HPDE6-E6E7 (cell line): Measurements from ENCODE around the gene GJA1.
"Not testable (repeated sequence)": the region's sequence is repeated elsewhere in the genome, so short reads cannot be mapped to it uniquely, and the experiment has no call there.

Source experiments
- DNase-seq: peaks from one replicate; pipeline ENCODE4 v3.0.0; 2011; ENCODE audit warnings: missing footprints; ENCODE audit errors: extremely low spot score

The GJA1 gene

GRCh38 chr6:121436960-121437850, 1.8 kb downstream of the GJA1 start:
- peak; percentile 15 for DNase-seq

DNA sequence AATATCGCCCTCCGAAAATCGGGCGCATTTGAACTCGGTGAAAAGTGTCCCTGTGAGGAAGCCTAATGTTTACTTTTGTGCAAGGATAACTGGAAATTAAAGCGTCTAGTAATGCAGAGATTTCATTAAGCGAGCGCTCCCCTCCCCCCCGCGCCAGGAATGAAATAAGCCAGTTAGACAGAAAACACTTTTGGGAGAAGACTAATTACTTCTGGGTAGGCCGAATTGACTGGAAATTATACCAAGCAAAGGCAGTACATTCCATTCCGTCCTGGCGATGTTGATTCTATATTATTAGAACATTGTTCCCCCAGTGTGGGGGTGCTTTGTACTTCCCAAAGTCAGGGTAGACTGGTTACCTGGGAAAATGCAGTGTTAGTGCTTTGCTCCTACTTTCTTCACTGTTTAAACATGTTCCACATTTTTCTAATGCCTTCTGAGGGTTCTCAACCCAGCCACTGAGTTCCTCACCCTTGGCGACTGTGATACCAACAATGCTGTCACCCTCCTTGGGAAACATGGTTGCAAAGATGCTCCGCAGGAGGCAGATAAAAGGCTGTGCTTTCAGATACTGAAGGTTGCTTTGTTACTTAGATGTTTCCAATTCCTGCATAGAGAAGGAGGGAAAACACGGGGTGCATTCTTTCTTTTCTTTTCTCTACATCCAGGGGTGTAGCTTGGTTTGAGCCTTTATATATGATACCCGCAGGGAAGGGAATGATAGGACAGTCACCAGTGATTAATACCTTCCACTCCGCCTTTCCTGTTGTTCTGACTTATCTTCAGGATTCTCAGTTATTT, 2.6 kb downstream of the GJA1 start:
- DNase-seq = peak; percentile 49

- no peak for DNase-seq
Measured at GRCh38 chr6:121438869-121439268, 3.4 kb downstream of the GJA1 start.

GRCh38 chr6:121439475-121439874, 4.0 kb downstream of the GJA1 start:
- no peak for DNase-seq

GRCh38 chr6:121439926-121440325, 4.5 kb downstream of the GJA1 start:
- no peak for DNase-seq

- DNase-seq = no peak
Measured at GRCh38 chr6:121441477-121441876, 6.0 kb downstream of the GJA1 start.

DNA sequence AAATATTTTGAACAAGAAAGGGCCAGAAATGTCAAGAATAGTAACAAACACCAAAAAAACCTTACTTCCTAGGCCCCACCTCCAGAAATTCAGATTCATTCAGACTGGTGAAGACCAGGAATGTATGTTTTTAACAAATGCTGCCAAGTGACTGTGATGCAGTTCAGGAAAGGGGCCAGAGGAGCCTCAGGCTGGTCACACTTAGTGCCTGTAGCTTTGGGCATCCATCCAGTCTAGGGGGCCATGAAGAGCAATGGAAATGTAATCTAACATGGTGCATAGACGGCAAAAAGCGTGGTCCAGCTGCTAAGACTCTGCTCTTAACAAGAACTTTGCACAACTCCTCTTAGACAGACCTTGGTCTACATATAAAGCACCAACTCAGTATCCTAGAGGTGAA, 7.1 kb downstream of the GJA1 start:
- DNase-seq = no peak

- no peak for DNase-seq
Measured at GRCh38 chr6:121443971-121444541, 8.6 kb downstream of the GJA1 start.

- DNase-seq = not testable (repeated sequence)
Measured at GRCh38 chr6:121446705-121447104, 11.3 kb downstream of the GJA1 start.

DNA sequence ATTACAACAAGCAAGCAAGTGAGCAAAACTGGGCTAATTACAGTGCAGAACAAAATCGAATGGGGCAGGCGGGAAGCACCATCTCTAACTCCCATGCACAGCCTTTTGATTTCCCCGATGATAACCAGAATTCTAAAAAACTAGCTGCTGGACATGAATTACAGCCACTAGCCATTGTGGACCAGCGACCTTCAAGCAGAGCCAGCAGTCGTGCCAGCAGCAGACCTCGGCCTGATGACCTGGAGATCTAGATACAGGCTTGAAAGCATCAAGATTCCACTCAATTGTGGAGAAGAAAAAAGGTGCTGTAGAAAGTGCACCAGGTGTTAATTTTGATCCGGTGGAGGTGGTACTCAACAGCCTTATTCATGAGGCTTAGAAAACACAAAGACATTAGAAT, 12.3 kb downstream of the GJA1 start:
- not testable (repeated sequence) for DNase-seq

- not testable (repeated sequence) for DNase-seq
Measured at GRCh38 chr6:121448528-121448927, 13.1 kb downstream of the GJA1 start.

GRCh38 chr6:121449331-121449730, 13.9 kb downstream of the GJA1 start:
- DNase-seq = no peak

GRCh38 chr6:121450242-121450641, 14.8 kb downstream of the GJA1 start:
- no peak for DNase-seq

- no peak for DNase-seq
Measured at GRCh38 chr6:121451250-121451649, 15.8 kb downstream of the GJA1 start.

- DNase-seq = no peak
Measured at GRCh38 chr6:121453191-121453590, 17.7 kb downstream of the GJA1 start.

DNA sequence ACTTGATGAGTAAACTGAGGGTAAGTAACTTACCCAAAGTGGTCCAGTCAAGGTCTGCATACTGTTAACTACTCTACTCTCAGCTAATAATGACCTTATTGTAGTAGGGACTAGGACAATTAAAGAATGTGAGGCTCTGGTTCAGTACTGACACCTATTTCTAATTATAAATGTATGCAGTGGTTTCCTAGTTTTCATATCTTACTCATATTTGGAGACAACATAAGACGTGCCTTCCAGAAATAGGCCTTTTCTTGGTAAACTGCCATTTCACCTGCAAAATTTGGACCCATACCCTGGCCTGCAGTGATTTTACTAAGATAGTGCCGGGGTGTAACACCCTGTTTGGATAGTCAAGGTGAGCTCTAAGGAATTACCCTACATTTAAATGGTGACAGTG, 24.7 kb downstream of the GJA1 start:
- DNase-seq = no peak

GRCh38 chr6:121463087-121463486, 27.6 kb downstream of the GJA1 start:
- DNase-seq = no peak

DNA sequence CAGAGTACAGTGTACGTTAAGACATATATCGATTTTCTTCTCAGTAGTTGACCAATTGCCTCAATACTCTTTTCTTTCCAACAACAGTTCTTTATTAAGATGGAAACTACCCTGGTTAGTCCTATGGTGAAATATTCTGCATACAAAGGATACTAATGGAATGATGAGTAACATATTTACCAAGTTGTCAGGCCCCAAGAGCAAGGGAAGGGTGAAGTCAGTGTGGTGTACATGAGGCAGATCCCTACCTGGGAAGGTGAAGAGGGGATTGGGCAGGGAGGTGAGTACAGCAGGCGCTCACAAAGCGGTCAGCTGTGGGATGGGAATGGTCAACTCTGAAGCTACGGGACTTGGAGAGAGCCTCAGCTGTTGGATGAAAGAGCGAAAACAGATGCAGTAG, 29.7 kb downstream of the GJA1 start:
- DNase-seq = no peak

DNA sequence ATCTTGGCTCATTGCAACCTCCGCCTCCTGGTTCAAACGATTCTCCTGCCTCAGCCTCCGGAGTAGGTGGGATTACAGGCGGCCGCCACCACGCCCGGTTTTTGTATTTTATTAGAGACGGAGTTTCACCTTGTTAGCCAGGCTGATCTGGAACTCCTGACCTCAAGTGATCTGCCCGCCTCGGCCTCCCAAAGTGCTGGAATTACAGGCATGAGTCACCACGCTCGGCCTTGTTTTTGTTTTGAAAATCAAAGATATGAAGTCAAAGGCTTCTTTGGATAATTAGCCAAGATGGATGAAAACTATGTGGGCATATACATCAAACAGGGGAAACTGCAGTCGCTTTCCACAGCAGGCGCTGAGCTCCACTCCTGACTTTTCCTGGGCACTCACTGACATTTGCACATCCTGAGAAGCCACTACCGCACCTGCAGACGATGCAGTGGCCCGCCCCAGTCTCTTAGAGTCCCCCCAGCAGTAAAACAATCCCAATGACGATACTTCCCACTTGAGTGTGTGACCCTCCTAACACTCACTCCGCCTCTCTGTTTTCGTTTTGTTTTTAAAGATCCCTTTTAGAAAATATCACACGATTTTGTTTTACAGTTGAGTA, 44.1 kb downstream of the GJA1 start:
- DNase-seq = no peak

DNA sequence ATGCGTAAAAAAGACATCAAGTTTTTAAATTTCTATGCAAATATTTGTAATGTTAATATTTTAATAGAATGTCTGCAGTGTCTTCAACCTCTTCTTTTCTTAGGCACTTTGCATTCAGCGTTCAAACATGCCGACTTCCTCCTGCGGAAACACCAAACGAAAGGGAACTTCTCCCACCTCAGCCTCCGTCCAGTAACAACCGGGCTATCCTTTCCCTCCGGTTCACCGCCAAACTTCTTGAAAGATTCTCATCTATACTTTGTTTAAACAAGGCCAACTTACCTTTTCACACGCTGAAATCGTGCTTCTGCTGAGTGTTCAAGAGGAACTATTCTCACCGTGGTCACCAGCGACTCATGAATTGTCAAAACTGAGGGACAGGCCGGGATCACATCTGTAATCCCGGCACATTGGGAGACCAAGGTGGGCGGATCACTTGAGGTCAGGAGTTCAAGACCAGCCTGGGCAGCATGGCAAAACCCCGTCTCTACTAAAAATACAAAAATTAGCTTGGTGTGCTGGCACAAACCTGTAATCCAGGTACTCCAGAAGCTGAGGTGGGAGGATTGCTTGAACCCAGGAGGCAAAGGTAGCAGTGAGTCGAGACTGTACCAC, 44.8 kb downstream of the GJA1 start:
- DNase-seq = no peak

DNA sequence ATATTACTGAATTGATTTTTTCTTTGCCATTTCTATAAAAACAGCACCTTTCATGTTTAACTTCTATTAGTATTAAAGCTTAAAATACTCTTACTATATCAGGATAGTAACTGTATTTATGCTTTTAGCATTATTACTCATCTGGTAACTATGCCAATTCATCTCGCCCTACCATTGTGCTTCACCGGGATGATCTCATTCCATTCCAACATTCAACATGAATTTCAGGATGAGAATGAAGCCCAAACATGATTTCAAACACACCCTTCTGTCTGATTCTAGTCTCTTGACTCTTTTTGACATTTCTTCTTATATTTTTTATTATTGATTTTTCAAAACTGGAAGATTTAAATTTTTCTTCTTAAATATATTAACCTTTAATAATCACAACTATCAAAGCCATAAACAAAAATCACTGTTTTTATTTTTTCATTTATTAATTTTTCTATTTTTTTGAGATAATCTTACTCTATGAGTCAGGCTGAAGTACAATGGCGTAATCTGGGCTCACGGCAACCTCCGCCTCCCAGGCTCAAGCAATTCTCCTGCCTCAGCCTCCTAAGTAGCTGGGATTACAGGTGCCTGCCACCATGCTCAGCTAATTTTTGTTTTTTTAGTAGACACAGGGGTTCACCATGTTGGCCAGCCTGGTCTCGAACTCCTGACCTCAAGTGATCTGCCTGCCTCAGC, 46.7 kb downstream of the GJA1 start:
- peak; percentile 69 for DNase-seq
